ENCODE data around the gene AIF1L.

DNA sequence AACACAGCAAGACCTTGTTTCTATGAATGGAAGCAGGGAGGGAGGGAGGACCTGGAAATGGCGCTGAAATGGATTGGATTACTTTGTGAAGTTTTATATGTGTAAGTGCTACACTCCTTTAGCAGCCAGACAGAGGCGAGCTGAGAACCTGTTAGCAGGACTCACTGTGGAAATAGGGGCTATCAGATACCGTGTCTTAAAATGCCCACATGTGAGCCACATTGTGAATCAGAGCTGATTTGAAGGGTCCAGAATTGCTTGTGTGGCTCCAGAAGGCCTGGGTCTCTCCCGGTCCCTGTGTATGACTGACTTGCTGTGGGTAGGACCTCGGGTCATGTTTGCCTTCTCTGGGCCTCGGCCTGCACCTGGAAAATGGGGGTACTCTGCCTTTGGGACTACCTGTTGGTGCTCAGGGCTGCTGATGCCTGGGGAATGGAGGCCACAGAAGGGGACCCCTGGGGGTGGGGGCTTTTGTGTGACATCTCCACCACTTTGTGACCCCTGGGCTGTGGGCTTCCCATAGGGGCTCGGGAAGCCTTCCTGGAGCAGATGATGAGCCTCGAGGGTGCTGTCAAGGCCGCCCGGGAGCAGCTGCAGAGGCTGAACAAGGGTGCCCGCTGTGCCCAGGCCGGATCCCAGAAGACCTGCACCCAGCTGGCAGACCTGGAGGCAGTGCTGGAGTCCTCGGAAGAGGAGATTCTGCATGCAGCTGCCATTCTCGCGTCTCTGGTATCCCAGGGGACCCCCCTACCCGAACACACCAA, 24.0 kb upstream of the AIF1L start:
- no peak for TF ChIP-seq RAD21 (IDR thresholded peaks at IDR 0.05; ENCODE audit: low read length)
- TF ChIP-seq CTCF (conservative IDR thresholded peaks at IDR 0.05; ENCODE audit: low read depth, low read length) = no peak
- no peak for TF ChIP-seq POLR2A (IDR thresholded peaks at IDR 0.05; ENCODE audit: low read depth, low read length)
- TF ChIP-seq SMC3 (IDR thresholded peaks at IDR 0.05; ENCODE audit: low read depth, low read length) = no peak
- TF ChIP-seq CEBPB (IDR thresholded peaks at IDR 0.05; ENCODE audit: low read depth, low read length) = no peak
- TF ChIP-seq RFX5 (IDR thresholded peaks at IDR 0.05; ENCODE audit: low read depth, low read length) = no peak
- TF ChIP-seq RCOR1 (IDR thresholded peaks at IDR 0.05; ENCODE audit: insufficient replicate concordance, low read length) = no peak
- no peak for TF ChIP-seq MXI1 (IDR thresholded peaks at IDR 0.05; ENCODE audit: borderline replicate concordance, low read depth, low read length)
- no peak for TF ChIP-seq MAZ (IDR thresholded peaks at IDR 0.05; ENCODE audit: borderline replicate concordance, low read depth, low read length)

All from IMR-90 (cell line).